Activated naive CD4-positive, alpha-beta T cell treated with anti-CD3 and anti-CD28 coated beads, Interleukin-2, amount 50 U/mL, for 24 hours (primary cell): ENCODE results near the gene CELF4.

Experiments used
- H3K27ac Mint-ChIP-seq: one replicate; pipeline ENCODE4 v1.8.0; 2021; ENCODE audit warnings: mild to moderate bottlenecking, mixed read lengths
- H3K27me3 Mint-ChIP-seq: one replicate; pipeline ENCODE4 v1.8.0; 2021; ENCODE audit warnings: mixed read lengths
- H3K36me3 Mint-ChIP-seq: one replicate; pipeline ENCODE4 v1.8.0; 2021; ENCODE audit warnings: mixed read lengths
- H3K4me1 Mint-ChIP-seq: one replicate; pipeline ENCODE4 v1.8.0; 2021; ENCODE audit warnings: mixed read lengths
- H3K4me3 Mint-ChIP-seq: one replicate; pipeline ENCODE4 v1.8.0; 2021; ENCODE audit warnings: mild to moderate bottlenecking, mixed read lengths
- H3K9me3 Mint-ChIP-seq: one replicate; pipeline ENCODE4 v1.8.0; 2021; ENCODE audit warnings: mixed read lengths

Gene CELF4

GRCh38 chr18:37284260-37284659 lies 281.3 kb downstream of the CELF4 start:
- H3K27me3 Mint-ChIP-seq, result no peaks in the 10 kb centered on the region
- H3K4me1 Mint-ChIP-seq, result no peaks in the 10 kb centered on the region
- H3K9me3 Mint-ChIP-seq, result no peaks in the 10 kb centered on the region
- no peaks in the 10 kb centered on the region for H3K36me3 Mint-ChIP-seq
- H3K27ac Mint-ChIP-seq, result no peak overlapping the region
- H3K4me3 Mint-ChIP-seq, result no peak overlapping the region

- Mint-ChIP-seq H3K36me3 (no peaks in the 10 kb centered on the region), H3K9me3 (no peaks in the 10 kb centered on the region), H3K4me3 (no peak overlapping the region), H3K4me1 (no peaks in the 10 kb centered on the region), H3K27me3 (peaks cover 3% of the 10 kb centered on the region), H3K27ac (no peak overlapping the region)
Observed at GRCh38 chr18:37282386-37283037, 283.1 kb downstream of the CELF4 start.

DNA sequence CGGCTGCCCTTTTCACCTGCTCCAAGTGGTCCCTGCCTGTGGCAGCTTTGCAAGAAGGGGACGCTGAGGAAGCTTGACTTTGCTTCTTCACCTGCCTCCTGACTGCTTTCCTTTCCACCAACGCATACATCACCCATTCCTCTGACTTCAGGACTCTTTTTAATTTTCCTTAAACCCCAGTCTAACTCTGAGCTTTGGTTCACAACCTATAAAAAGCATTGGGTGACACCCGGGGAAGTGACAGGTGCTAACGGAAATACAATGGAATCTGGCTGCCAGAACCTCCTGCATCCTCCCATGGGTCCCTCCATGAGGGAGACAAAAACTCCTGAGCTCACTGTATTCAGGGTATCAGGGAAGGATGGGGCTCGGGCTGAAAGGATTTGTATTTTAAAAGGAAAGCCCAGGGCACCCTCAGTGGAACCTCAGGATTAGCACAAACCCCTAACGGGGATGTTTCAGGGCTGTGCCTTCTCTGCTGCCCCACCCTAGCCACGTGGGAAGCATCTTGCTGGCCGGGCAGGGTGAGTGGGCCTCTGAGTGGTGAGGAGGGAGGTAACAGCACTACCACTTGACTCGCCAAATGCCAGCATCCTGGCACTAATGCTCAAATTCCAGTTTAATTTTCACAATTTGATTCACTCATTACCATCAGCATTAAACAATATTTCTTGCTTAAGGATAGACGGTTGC lies 284.8 kb downstream of the CELF4 start:
- peaks cover 8% of the 10 kb centered on the region for H3K27me3 Mint-ChIP-seq
- H3K9me3 Mint-ChIP-seq, result no peaks in the 10 kb centered on the region
- H3K36me3 Mint-ChIP-seq, result no peaks in the 10 kb centered on the region
- no peak overlapping the region for H3K27ac Mint-ChIP-seq
- peaks cover 2% of the 10 kb centered on the region for H3K4me1 Mint-ChIP-seq
- no peak overlapping the region for H3K4me3 Mint-ChIP-seq

DNA sequence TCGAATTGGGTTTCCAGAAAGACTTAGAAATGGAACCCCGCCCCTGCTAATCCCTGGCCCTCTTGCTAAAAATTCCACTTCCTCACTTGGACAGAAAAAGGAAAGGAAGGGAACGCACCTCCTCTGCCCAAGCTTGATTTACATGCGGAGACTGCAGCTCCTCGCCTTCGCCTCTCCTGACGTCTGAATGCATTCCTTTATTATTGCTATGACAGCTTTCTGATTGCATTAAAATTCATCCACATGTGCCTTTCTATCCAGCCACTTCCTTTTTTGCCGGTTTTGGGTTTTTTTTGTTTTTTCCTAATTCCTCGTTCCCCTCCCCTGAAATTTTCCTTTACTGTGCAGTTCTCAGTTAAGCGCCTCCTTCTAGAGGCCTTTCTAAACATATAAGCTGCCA lies 287.8 kb downstream of the CELF4 start:
- no peaks in the 10 kb centered on the region for H3K9me3 Mint-ChIP-seq
- H3K4me1 Mint-ChIP-seq, result peaks cover 6% of the 10 kb centered on the region
- H3K27ac Mint-ChIP-seq, result no peak overlapping the region
- H3K4me3 Mint-ChIP-seq, result no peak overlapping the region
- H3K27me3 Mint-ChIP-seq, result peaks cover 19% of the 10 kb centered on the region
- H3K36me3 Mint-ChIP-seq, result peaks cover 3% of the 10 kb centered on the region

DNA sequence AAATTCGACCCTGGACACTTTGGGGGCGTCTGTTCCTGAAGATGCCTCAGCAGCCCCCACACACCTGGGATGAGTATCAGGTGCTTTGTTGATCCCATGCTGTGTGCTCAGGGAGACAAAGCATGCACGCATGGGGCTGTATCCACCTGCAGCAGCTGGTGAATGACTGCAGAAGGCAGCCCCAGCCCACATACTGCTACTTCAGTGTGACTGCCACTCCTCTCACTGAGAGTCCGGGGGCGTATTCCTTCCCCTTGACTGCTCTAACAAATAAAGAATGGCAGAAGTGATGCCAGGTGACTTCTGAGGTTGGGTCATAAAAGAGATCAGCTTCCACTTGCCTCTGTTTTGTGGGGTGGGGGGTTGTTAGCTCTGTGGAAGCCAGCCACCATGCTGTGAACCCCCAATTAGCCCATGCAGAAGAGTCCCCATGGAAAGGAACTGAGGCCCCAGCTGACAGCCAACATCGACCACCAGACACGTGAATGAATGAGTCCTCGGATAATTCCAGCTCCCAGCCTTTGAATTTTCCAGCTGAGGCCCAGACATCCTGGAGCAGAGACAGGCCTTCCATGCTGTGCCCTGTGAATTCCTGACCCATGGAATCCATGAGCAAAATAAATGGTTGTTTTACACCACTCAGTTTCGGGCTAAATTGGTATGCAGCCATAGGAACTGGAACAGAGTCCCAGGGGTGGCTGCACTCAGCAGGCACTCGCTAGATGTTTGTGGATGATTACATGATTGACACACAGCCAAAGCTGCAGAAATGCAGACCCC lies 289.3 kb downstream of the CELF4 start:
- H3K27me3 Mint-ChIP-seq, result peaks cover 21% of the 10 kb centered on the region
- H3K9me3 Mint-ChIP-seq, result no peaks in the 10 kb centered on the region
- H3K4me1 Mint-ChIP-seq, result peaks cover 6% of the 10 kb centered on the region

DNA sequence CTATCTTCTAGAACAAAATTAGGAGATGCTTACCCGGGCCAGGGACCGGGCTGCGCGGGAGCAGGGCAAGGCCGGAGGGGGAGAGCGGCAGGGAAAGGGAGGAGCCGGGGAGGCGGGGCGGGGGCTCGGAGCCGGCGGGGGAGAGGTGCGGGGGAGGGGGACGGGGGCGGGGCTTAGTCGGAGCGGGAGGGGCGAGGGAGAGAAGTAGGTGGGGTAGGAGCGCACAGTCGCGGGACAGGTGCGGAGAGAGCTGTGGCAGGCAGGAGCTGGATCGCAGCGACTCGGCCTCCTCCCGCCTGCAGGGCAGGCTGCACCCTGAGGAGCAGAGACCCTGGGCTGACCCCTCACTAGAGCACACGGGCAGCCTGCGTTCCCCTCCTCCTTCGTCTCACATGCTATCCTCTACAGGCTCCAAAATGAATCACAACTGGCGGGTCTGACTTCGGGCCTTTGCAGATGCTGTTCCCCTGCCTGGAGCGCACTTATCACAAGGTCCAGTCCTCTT lies 290.3 kb downstream of the CELF4 start:
- Mint-ChIP-seq H3K4me1 (peaks cover 6% of the 10 kb centered on the region), H3K4me3 (no peak overlapping the region), H3K9me3 (peaks cover 3% of the 10 kb centered on the region), H3K27ac (no peak overlapping the region), H3K36me3 (peaks cover 3% of the 10 kb centered on the region), H3K27me3 (peaks cover 21% of the 10 kb centered on the region)

More for the DNA sequence above, 289.3 kb downstream of the CELF4 start:
- Mint-ChIP-seq H3K36me3 (peaks cover 3% of the 10 kb centered on the region), H3K4me3 (no peak overlapping the region), H3K27ac (no peak overlapping the region)

GRCh38 chr18:37274309-37275236 lies 291.0 kb downstream of the CELF4 start:
- H3K9me3 Mint-ChIP-seq, result peaks cover 5% of the 10 kb centered on the region
- no peak overlapping the region for H3K4me3 Mint-ChIP-seq
- H3K36me3 Mint-ChIP-seq, result peaks cover 3% of the 10 kb centered on the region
- H3K27ac Mint-ChIP-seq, result no peak overlapping the region
- H3K27me3 Mint-ChIP-seq, result peaks cover 22% of the 10 kb centered on the region
- H3K4me1 Mint-ChIP-seq, result peaks cover 6% of the 10 kb centered on the region

- peaks cover 20% of the 10 kb centered on the region for H3K27me3 Mint-ChIP-seq
- no peak overlapping the region for H3K4me3 Mint-ChIP-seq
- H3K36me3 Mint-ChIP-seq, result peaks cover 3% of the 10 kb centered on the region
- H3K4me1 Mint-ChIP-seq, result peaks cover 6% of the 10 kb centered on the region
- H3K27ac Mint-ChIP-seq, result no peak overlapping the region
- peaks cover 5% of the 10 kb centered on the region for H3K9me3 Mint-ChIP-seq
Observed at GRCh38 chr18:37272841-37273240, 292.8 kb downstream of the CELF4 start.

DNA sequence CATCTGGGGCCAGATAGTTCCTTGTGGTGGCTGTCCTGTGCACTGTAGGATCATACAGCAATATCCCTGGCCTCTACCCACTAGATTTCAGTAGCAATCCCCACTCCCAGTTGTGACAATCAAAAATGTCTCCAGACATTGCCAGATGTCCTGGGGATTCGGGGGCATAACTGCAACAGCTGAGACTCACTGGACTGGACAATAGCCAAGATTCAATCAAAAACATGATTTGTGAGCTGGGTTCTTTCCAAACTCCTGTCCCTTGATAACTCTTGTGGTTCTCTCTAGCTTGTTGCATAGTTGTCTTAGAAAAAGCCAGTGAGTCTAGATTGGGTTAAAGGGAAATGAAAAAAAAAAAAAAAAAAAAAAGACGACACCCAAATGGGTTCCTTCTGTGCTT lies 293.4 kb downstream of the CELF4 start:
- Mint-ChIP-seq H3K36me3 (peaks cover 3% of the 10 kb centered on the region), H3K4me1 (peaks cover 6% of the 10 kb centered on the region), H3K4me3 (no peak overlapping the region)

DNA sequence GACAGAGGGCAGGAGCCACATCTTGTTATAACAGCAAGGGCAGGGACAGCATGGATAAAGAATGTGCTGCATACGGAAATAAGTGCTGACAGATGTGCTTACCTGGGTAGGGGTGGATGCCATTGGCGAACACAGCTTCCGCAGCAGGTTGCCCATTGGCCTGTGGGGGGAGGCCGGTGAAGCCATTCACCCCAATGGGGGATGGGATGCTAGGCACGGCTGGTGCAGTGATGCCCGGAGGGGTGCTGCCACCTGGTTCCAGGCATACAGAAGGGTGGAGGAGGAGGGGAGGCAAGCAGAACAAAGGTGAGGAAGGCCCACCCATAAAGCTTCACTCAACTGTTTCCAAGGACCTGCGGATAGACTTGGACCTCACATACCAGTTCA lies 294.9 kb downstream of the CELF4 start:
- H3K4me1 Mint-ChIP-seq, result peaks cover 2% of the 10 kb centered on the region
- no peak overlapping the region for H3K4me3 Mint-ChIP-seq
- no peak overlapping the region for H3K27ac Mint-ChIP-seq
- H3K36me3 Mint-ChIP-seq, result peaks cover 2% of the 10 kb centered on the region
- peaks cover 11% of the 10 kb centered on the region for H3K27me3 Mint-ChIP-seq
- H3K9me3 Mint-ChIP-seq, result peaks cover 5% of the 10 kb centered on the region

More for the DNA sequence above, 293.4 kb downstream of the CELF4 start:
- H3K27me3 Mint-ChIP-seq, result peaks cover 19% of the 10 kb centered on the region
- no peak overlapping the region for H3K27ac Mint-ChIP-seq
- H3K9me3 Mint-ChIP-seq, result peaks cover 5% of the 10 kb centered on the region

- no peaks in the 10 kb centered on the region for H3K4me1 Mint-ChIP-seq
- peaks cover 9% of the 10 kb centered on the region for H3K27me3 Mint-ChIP-seq
- peaks cover 5% of the 10 kb centered on the region for H3K9me3 Mint-ChIP-seq
- H3K27ac Mint-ChIP-seq, result no peak overlapping the region
- no peaks in the 10 kb centered on the region for H3K36me3 Mint-ChIP-seq
- no peak overlapping the region for H3K4me3 Mint-ChIP-seq
Observed at GRCh38 chr18:37270038-37270665, 295.4 kb downstream of the CELF4 start.

- Mint-ChIP-seq H3K36me3 (no peaks in the 10 kb centered on the region), H3K9me3 (peaks cover 5% of the 10 kb centered on the region), H3K27ac (no peak overlapping the region), H3K4me1 (no peaks in the 10 kb centered on the region), H3K4me3 (no peak overlapping the region), H3K27me3 (peaks cover 7% of the 10 kb centered on the region)
Observed at GRCh38 chr18:37266290-37266689, 299.3 kb downstream of the CELF4 start.

DNA sequence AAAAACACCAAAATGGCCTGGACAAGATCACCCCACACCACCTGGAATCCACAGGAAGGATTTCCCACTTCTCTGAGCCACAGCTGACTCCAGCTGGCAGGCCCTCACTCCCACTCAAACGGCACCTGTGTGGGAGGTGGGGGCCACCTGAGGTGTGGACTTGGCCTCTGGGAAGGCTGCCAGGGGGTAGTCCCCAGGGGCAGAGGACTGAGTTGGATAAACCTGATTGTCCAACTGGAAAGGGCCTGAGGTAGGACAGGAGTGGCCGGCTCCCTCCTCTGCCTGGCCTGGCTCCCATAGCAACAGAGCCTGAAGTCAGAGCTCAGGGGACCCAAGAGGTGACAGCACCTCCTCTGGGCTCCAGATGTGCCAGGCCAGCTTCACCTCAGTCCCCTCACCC lies 300.2 kb downstream of the CELF4 start:
- Mint-ChIP-seq H3K9me3 (peaks cover 3% of the 10 kb centered on the region), H3K27me3 (peaks cover 7% of the 10 kb centered on the region), H3K4me1 (no peaks in the 10 kb centered on the region), H3K36me3 (no peaks in the 10 kb centered on the region), H3K27ac (no peak overlapping the region), H3K4me3 (no peak overlapping the region)

GRCh38 chr18:37264956-37265355 lies 300.6 kb downstream of the CELF4 start:
- peaks cover 6% of the 10 kb centered on the region for H3K27me3 Mint-ChIP-seq
- no peak overlapping the region for H3K27ac Mint-ChIP-seq
- H3K4me1 Mint-ChIP-seq, result no peaks in the 10 kb centered on the region
- no peaks in the 10 kb centered on the region for H3K36me3 Mint-ChIP-seq
- no peak overlapping the region for H3K4me3 Mint-ChIP-seq
- no peaks in the 10 kb centered on the region for H3K9me3 Mint-ChIP-seq

DNA sequence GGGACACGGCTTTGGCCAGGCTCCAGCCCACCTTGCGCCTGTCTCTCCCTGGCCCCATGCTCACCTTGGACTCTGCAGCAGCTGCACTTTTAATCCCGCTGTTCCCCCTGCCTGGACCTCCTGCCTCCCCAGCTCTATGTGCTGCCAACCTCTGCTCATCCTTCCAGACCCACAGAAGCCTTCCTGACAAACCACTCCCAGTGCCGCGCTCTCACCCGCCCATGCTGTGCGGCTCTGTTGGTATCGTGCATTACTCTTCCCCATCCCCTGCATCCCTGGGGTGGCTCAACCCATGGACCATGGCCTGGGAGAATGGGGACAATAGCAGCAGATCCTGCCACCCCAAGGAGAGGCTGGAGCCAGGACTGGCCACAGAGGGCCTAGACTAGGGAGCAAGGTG lies 303.6 kb downstream of the CELF4 start:
- Mint-ChIP-seq H3K4me1 (no peaks in the 10 kb centered on the region), H3K27me3 (peaks cover 8% of the 10 kb centered on the region), H3K4me3 (no peak overlapping the region), H3K36me3 (no peaks in the 10 kb centered on the region), H3K9me3 (no peaks in the 10 kb centered on the region), H3K27ac (no peak overlapping the region)
